NCI-H446 (cell line): Measurements from ENCODE around the gene CCNY.
"Not testable (repeated sequence)": the region's sequence is repeated elsewhere in the genome, so short reads cannot be mapped to it uniquely, and the experiment has no call there.

Experiments used
- DNase-seq, 2 experiments: peaks; one replicate each; lab custom pipeline; 2025; lab: John Stamatoyannopoulos, UW

CCNY gene

GRCh38 chr10:35334297-35334696, 2.0 kb upstream of the CCNY start:
- DNase-seq, result no peak

GRCh38 chr10:35335133-35336083, 901 bp upstream of the CCNY start:
- DNase-seq, result no peak

- DNase-seq, result no peak
Measured at GRCh38 chr10:35336921-35337823, 863 bp downstream of the CCNY start.

- no peak for DNase-seq
Measured at GRCh38 chr10:35339942-35340341, 3.6 kb downstream of the CCNY start.

GRCh38 chr10:35340975-35341374, 4.7 kb downstream of the CCNY start:
- DNase-seq, result no peak

GRCh38 chr10:35341521-35341920, 5.2 kb downstream of the CCNY start:
- DNase-seq, result no peak

GRCh38 chr10:35342183-35342753, 6.0 kb downstream of the CCNY start:
- no peak for DNase-seq

GRCh38 chr10:35343739-35344138, 7.4 kb downstream of the CCNY start:
- no peak for DNase-seq

- no peak for DNase-seq
Measured at GRCh38 chr10:35345383-35345742, 9.1 kb downstream of the CCNY start.

- no peak for DNase-seq
Measured at GRCh38 chr10:35346248-35346647, 9.9 kb downstream of the CCNY start.

GRCh38 chr10:35347121-35347562, 10.8 kb downstream of the CCNY start:
- no peak for DNase-seq

- no peak for DNase-seq
Measured at GRCh38 chr10:35347899-35348608, 11.7 kb downstream of the CCNY start.

- DNase-seq, result no peak
Measured at GRCh38 chr10:35348609-35349388, 12.5 kb downstream of the CCNY start.

- no peak for DNase-seq
Measured at GRCh38 chr10:35349389-35349915, 13.1 kb downstream of the CCNY start.

GRCh38 chr10:35351021-35351420, 14.7 kb downstream of the CCNY start:
- no peak for DNase-seq

GRCh38 chr10:35352097-35352496, 15.8 kb downstream of the CCNY start:
- DNase-seq, result no peak

GRCh38 chr10:35352512-35352911, 16.2 kb downstream of the CCNY start:
- no peak for DNase-seq

GRCh38 chr10:35353395-35353794, 17.1 kb downstream of the CCNY start:
- DNase-seq, result no peak

GRCh38 chr10:35353805-35354204, 17.5 kb downstream of the CCNY start:
- DNase-seq, result no peak

GRCh38 chr10:35354257-35354656, 17.9 kb downstream of the CCNY start:
- not testable (repeated sequence) for DNase-seq
